Islet precursor cell (in vitro differentiated cells): ENCODE results near the gene ABCC1.

ENCODE experiments used
- DNase-seq: peaks from one replicate; pipeline ENCODE4 v3.0.0-alpha.2; 2018

The ABCC1 gene

GRCh38 chr16:16021988-16022682 is 72.7 kb downstream of the ABCC1 start:
- DNase-seq: peak; percentile 100

- DNase-seq: no peak
Observed at GRCh38 chr16:16022683-16023064, 73.3 kb downstream of the ABCC1 start.

- DNase-seq: peak; percentile 82
Observed at GRCh38 chr16:16025214-16025968, 76.0 kb downstream of the ABCC1 start.

GRCh38 chr16:16027728-16028310 is 78.4 kb downstream of the ABCC1 start:
- DNase-seq: no peak

- DNase-seq: no peak
Observed at GRCh38 chr16:16028311-16028999, 79.0 kb downstream of the ABCC1 start.

- DNase-seq: no peak
Observed at GRCh38 chr16:16029431-16030011, 80.1 kb downstream of the ABCC1 start.

- no peak for DNase-seq
Observed at GRCh38 chr16:16030449-16030848, 81.0 kb downstream of the ABCC1 start.

- no peak for DNase-seq
Observed at GRCh38 chr16:16031401-16031800, 82.0 kb downstream of the ABCC1 start.

- no peak for DNase-seq
Observed at GRCh38 chr16:16032271-16032979, 83.0 kb downstream of the ABCC1 start.

- DNase-seq: no peak
Observed at GRCh38 chr16:16033208-16033717, 83.8 kb downstream of the ABCC1 start.

GRCh38 chr16:16036359-16036792 is 87.0 kb downstream of the ABCC1 start:
- peak; percentile 71 for DNase-seq

GRCh38 chr16:16037521-16037920 is 88.1 kb downstream of the ABCC1 start:
- DNase-seq: no peak

GRCh38 chr16:16037970-16038369 is 88.6 kb downstream of the ABCC1 start:
- no peak for DNase-seq

GRCh38 chr16:16038950-16039349 is 89.5 kb downstream of the ABCC1 start:
- DNase-seq: no peak

GRCh38 chr16:16041196-16041892 is 91.9 kb downstream of the ABCC1 start:
- peak; percentile 69 for DNase-seq

GRCh38 chr16:16042076-16042475 is 92.7 kb downstream of the ABCC1 start:
- DNase-seq: no peak

GRCh38 chr16:16045296-16045695 is 95.9 kb downstream of the ABCC1 start:
- no peak for DNase-seq

GRCh38 chr16:16045879-16046278 is 96.5 kb downstream of the ABCC1 start:
- peak; percentile 68 for DNase-seq

- DNase-seq: no peak
Observed at GRCh38 chr16:16047761-16048160, 98.3 kb downstream of the ABCC1 start.

GRCh38 chr16:16048904-16049582 is 99.6 kb downstream of the ABCC1 start:
- no peak for DNase-seq

GRCh38 chr16:16050106-16050505 is 100.7 kb downstream of the ABCC1 start:
- no peak for DNase-seq
